Esophagus squamous epithelium (tissue), 5 donors: ENCODE measurements around the gene CTTNBP2. TPM values are rescaled to one million over a fixed set of nuclear protein-coding genes. Genes with fewer than 3 reads are reported as not detected.
A peak's percentile ranks its signal among the peaks of the same experiment; 100 is the strongest.

ENCODE experiments used
- DNase-seq: peaks from one replicate; lab custom pipeline; 2025; lab: John Stamatoyannopoulos, UW
- H3K27ac ChIP-seq, 4 donors: fragments of 200-600 bp; sonication (generic); one replicate each; pipeline ENCODE4 v1.5.1; 2016 to 2019; ENCODE audit warnings: mild to moderate bottlenecking in 1 of 4
- H3K27me3 ChIP-seq, 4 donors: fragments of 200-600 bp; sonication (generic); 1 replicate in 3 of 4; 2 replicates in 1 of 4; pipeline versions ENCODE4 v1.5.1 to v1.6.0; 2017 to 2021; ENCODE audit warnings: antibody characterized with exemption in 1 of 4
- H3K36me3 ChIP-seq, 3 donors: fragments of 200-600 bp; sonication (generic); one replicate each; pipeline ENCODE4 v1.5.1; 2016 to 2019
- H3K4me1 ChIP-seq, 3 donors: fragments of 200-600 bp; sonication (generic); one replicate each; pipeline ENCODE4 v1.5.1; 2017 to 2019
- H3K4me3 ChIP-seq, 4 donors: fragments of 200-600 bp; sonication (generic); 1 replicate in 3 of 4; 2 replicates in 1 of 4; pipeline ENCODE4 v1.5.1; 2016 to 2019; ENCODE audit warnings: mild to moderate bottlenecking in 2 of 4, moderate library complexity in 1 of 4
- H3K9me3 ChIP-seq, 3 donors: fragments of 200-600 bp; sonication (generic); one replicate each; pipeline ENCODE4 v1.5.1; 2016 to 2019
- CTCF ChIP-seq, 6 experiments: fragments of 450-650 bp in 4 of 6; fragments of 200-600 bp in 2 of 6; sonication (generic) in 2 of 6; IDR thresholded peaks; one replicate each; pipeline ENCODE4 v1.5.1; 2016 to 2019; ENCODE audit warnings: antibody characterized with exemption in 6 of 6, mild to moderate bottlenecking in 4 of 6, moderate library complexity in 4 of 6
- POLR2A ChIP-seq, 4 donors: fragments of 450-650 bp; IDR thresholded peaks; one replicate each; pipeline ENCODE4 v1.6.1; 2017; ENCODE audit warnings: antibody characterized with exemption in 4 of 4, mild to moderate bottlenecking in 4 of 4, moderate library complexity in 3 of 4
- WGBS, 2 donors: methylation state at CpG; one replicate each; pipeline ENCODE4 v1.1.5; 2018; 5-methylcytosine and 5-hydroxymethylcytosine counted together
- intact Hi-C: fragments of 100-400 bp; cut with DNase I; formaldehyde crosslinking; loops from one replicate; pipeline ENCODE4 v1.15.0; 2022
- total RNA-seq, 4 donors: library from RNA; depleted of rRNA; stranded (reverse); fragments of >200 nt; gene quantifications; one replicate each; pipeline ENCODE4 v1.1.0, GENCODE V29; 2016
- donor health status: DM: yes; HTN: yes; CAD: no.

Gene CTTNBP2
- total RNA-seq, 4 donors from 2014 or later: 8.5 to 31.5 (median 19.6) TPM

GRCh38 chr7:117862378-117862777 lies 10.9 kb downstream of the CTTNBP2 start:
- Histone ChIP-seq H3K36me3 (peaks cover 0 to 15% (median 0%) of the 10 kb centered on the region in 3 donors), H3K27ac (peak overlapping the region; percentile 14 to 76 (median 53)), H3K4me3 (no peak overlapping the region), H3K27me3 (no peaks in the 10 kb centered on the region), H3K9me3 (no peaks in the 10 kb centered on the region), H3K4me1 (peaks cover 3 to 54% (median 12%) of the 10 kb centered on the region in 3 donors)
- intact Hi-C loops: no loop called here
- WGBS, 2 donors: 34 to 37% methylated on average over 3 of the region's 3 CpGs
- no peak for DNase-seq
- TF ChIP-seq CTCF (IDR thresholded peaks at IDR 0.05): no peak
- no peak for TF ChIP-seq POLR2A (IDR thresholded peaks at IDR 0.05)

- Histone ChIP-seq H3K4me3 (no peak overlapping the region), H3K36me3 (peaks cover 0 to 34% (median 0%) of the 10 kb centered on the region in 3 donors), H3K9me3 (no peaks in the 10 kb centered on the region), H3K27me3 (no peaks in the 10 kb centered on the region), H3K27ac (peak overlapping the region in 3 of 4 donors; percentile 16 to 58 (median 35)), H3K4me1 (peaks cover 0 to 49% (median 12%) of the 10 kb centered on the region in 3 donors)
- DNase-seq: no peak
- no peak for TF ChIP-seq CTCF (IDR thresholded peaks at IDR 0.05)
- TF ChIP-seq POLR2A (IDR thresholded peaks at IDR 0.05): no peak
- intact Hi-C loops: no loop called here
- WGBS, 2 donors: 56 to 64% methylated on average over 4 of the region's 4 CpGs
Measured at GRCh38 chr7:117859246-117859812, 13.9 kb downstream of the CTTNBP2 start.

GRCh38 chr7:117858712-117859111 lies 14.5 kb downstream of the CTTNBP2 start:
- intact Hi-C loops: no loop called here
- Histone ChIP-seq H3K36me3 (peaks cover 0 to 34% (median 0%) of the 10 kb centered on the region in 3 donors), H3K27me3 (no peaks in the 10 kb centered on the region), H3K4me3 (no peak overlapping the region), H3K27ac (peak overlapping the region in 3 of 4 donors; percentile 28 to 58 (median 53)), H3K4me1 (peaks cover 0 to 42% (median 12%) of the 10 kb centered on the region in 3 donors), H3K9me3 (no peaks in the 10 kb centered on the region)
- DNase-seq: no peak
- 38 to 65% methylated on average over 3 of the region's 3 CpGs for WGBS, 2 donors
- TF ChIP-seq POLR2A (IDR thresholded peaks at IDR 0.05) (no peak), CTCF (IDR thresholded peaks at IDR 0.05) (no peak)

GRCh38 chr7:117857718-117858117 lies 15.5 kb downstream of the CTTNBP2 start:
- TF ChIP-seq CTCF (IDR thresholded peaks at IDR 0.05): no peak
- TF ChIP-seq POLR2A (IDR thresholded peaks at IDR 0.05): no peak
- 91 to 97% methylated on average over 6 of the region's 6 CpGs for WGBS, 2 donors
- intact Hi-C loops: no loop called here

GRCh38 chr7:117856196-117856595 lies 17.0 kb downstream of the CTTNBP2 start:
- H3K27me3 ChIP-seq: no peaks in the 10 kb centered on the region
- H3K4me1 ChIP-seq: peaks cover 0 to 17% (median 0%) of the 10 kb centered on the region in 3 donors
- TF ChIP-seq POLR2A (IDR thresholded peaks at IDR 0.05) (no peak), CTCF (IDR thresholded peaks at IDR 0.05) (no peak)
- H3K27ac ChIP-seq: no peak overlapping the region
- intact Hi-C loops: no loop called here
- no peak for DNase-seq
- no peak overlapping the region for H3K4me3 ChIP-seq
- H3K9me3 ChIP-seq: no peaks in the 10 kb centered on the region
- H3K36me3 ChIP-seq: peaks cover 0 to 41% (median 0%) of the 10 kb centered on the region in 3 donors

More at GRCh38 chr7:117857718-117858117, 15.5 kb downstream of the CTTNBP2 start:
- no peak for DNase-seq
- peaks cover 0 to 33% (median 7%) of the 10 kb centered on the region in 3 donors for H3K4me1 ChIP-seq
- H3K36me3 ChIP-seq: peaks cover 0 to 37% (median 0%) of the 10 kb centered on the region in 3 donors
- H3K4me3 ChIP-seq: no peak overlapping the region
- H3K9me3 ChIP-seq: no peaks in the 10 kb centered on the region
- H3K27me3 ChIP-seq: no peaks in the 10 kb centered on the region
- peak overlapping the region in 1 of 4 donors; percentile 58 for H3K27ac ChIP-seq
